ENCODE data around the gene TCEANC2.

DNA sequence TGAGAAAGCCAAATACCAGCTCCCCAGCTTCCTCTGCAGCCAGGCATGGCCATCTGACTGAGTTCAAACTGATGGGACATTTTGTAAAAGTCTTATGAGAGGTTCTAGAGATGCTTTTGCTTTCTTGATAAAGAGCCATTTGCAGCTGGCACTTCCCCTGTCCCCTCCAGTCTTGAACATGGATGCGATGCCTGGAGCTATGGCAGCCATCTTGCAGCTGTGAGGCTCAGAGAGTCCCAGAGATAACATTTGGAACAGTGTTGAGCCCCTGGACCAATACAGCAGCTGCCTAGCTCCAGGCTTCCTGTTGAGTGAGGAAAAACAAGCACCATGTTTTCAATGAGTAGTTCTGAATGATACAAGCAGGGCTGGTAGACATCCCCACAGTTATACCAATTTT lies 85.6 kb downstream of the TCEANC2 start:
- no peak for TF ChIP-seq POLR2A (IDR thresholded peaks at IDR 0.05; ENCODE audit: low read length)
- no peak for TF ChIP-seq GATA1 (IDR thresholded peaks at IDR 0.05; ENCODE audit: low read depth, low read length)
